Posterior cingulate gyrus (tissue), 11 donors: ENCODE data around the gene CELF2.
"Not testable (repeated sequence)": the region's sequence is repeated elsewhere in the genome, so short reads cannot be mapped to it uniquely, and the experiment has no call there.

Experiments used
- DNase-seq, 10 donors: peaks; one replicate each; pipeline versions ENCODE4 v3.0.0 to v3.0.0-alpha.2; 2020 to 2021; ENCODE audit warnings: mixed read lengths in 3 of 10
- intact Hi-C: fragments of 100-400 bp; cut with DNase I; formaldehyde crosslinking; loops from one replicate; pipeline ENCODE4 v1.15.1; 2023

The CELF2 gene

GRCh38 chr10:11184093-11184492 lies 166.4 kb downstream of the CELF2 start:
- DNase-seq, result no peak
- intact Hi-C loops, result no loop called here

GRCh38 chr10:11185128-11185665 lies 167.5 kb downstream of the CELF2 start:
- intact Hi-C loops, DNase-seq: not testable (repeated sequence)

GRCh38 chr10:11186374-11186773 lies 168.7 kb downstream of the CELF2 start:
- intact Hi-C loops, result no loop called here
- DNase-seq, result no peak

- intact Hi-C loops, result no loop called here
- DNase-seq, result no peak
These were observed 172.1 kb downstream of the CELF2 start for GRCh38 chr10:11189582-11190376.

- DNase-seq, result no peak
- intact Hi-C loops, result no loop called here
These were observed 173.5 kb downstream of the CELF2 start for GRCh38 chr10:11191190-11191589.

- DNase-seq, result no peak
- intact Hi-C loops, result no loop called here
These were observed 174.0 kb downstream of the CELF2 start for GRCh38 chr10:11191678-11192077.

- no peak for DNase-seq
- intact Hi-C loops, result no loop called here
These were observed 174.8 kb downstream of the CELF2 start for GRCh38 chr10:11192304-11193000.

- intact Hi-C loops, result no loop called here
These were observed 175.4 kb downstream of the CELF2 start for GRCh38 chr10:11193001-11193551.

GRCh38 chr10:11194859-11195586 lies 177.4 kb downstream of the CELF2 start:
- intact Hi-C loops, result no loop called here
- DNase-seq, result no peak

More at GRCh38 chr10:11193001-11193551, 175.4 kb downstream of the CELF2 start:
- no peak for DNase-seq

GRCh38 chr10:11195623-11196022 lies 178.0 kb downstream of the CELF2 start:
- DNase-seq, result no peak
- intact Hi-C loops, result no loop called here

- peak in 2 of 10 donors; percentile 39 to 76 for DNase-seq
- intact Hi-C loops, result no loop called here
These were observed 179.6 kb downstream of the CELF2 start for GRCh38 chr10:11197266-11197712.

GRCh38 chr10:11197878-11198277 lies 180.2 kb downstream of the CELF2 start:
- no peak for DNase-seq

GRCh38 chr10:11201911-11202310 lies 184.2 kb downstream of the CELF2 start:
- intact Hi-C loops, result no loop called here

More at GRCh38 chr10:11197878-11198277, 180.2 kb downstream of the CELF2 start:
- intact Hi-C loops, result no loop called here

GRCh38 chr10:11204351-11204942 lies 186.8 kb downstream of the CELF2 start:
- intact Hi-C loops, result no loop called here
- DNase-seq, result peak in 1 of 10 donors; percentile 76

More at GRCh38 chr10:11201911-11202310, 184.2 kb downstream of the CELF2 start:
- no peak for DNase-seq

- peak in 1 of 10 donors; percentile 24 for DNase-seq
- intact Hi-C loops, result no loop called here
These were observed 187.5 kb downstream of the CELF2 start for GRCh38 chr10:11205030-11205772.

GRCh38 chr10:11206676-11207559 lies 189.2 kb downstream of the CELF2 start:
- intact Hi-C loops, result no loop called here
- DNase-seq, result no peak

- intact Hi-C loops, result no loop called here
- DNase-seq, result peak in 2 of 10 donors; percentile 74 to 75
These were observed 189.8 kb downstream of the CELF2 start for GRCh38 chr10:11207560-11207844.

- no peak for DNase-seq
- intact Hi-C loops, result no loop called here
These were observed 190.6 kb downstream of the CELF2 start for GRCh38 chr10:11208243-11208642.
